Peyer's patch (tissue), 4 donors: ENCODE data around the gene THRAP3. TPM values are rescaled to one million over a fixed set of nuclear protein-coding genes. Genes with fewer than 3 reads are reported as not detected.
"Not testable (repeated sequence)": the region's sequence is repeated elsewhere in the genome, so short reads cannot be mapped to it uniquely, and the experiment has no call there.

Experiments
- DNase-seq, 3 donors: peaks; one replicate each; pipeline ENCODE4 v3.0.0-alpha.2; 2017 to 2019
- H3K27ac ChIP-seq, 4 donors: fragments of 200-600 bp; sonication (generic); one replicate each; pipeline ENCODE4 v1.5.1; 2016 to 2019
- H3K27me3 ChIP-seq, 2 donors: fragments of 200-600 bp; sonication (generic); one replicate each; pipeline ENCODE4 v1.5.1; 2019
- H3K36me3 ChIP-seq, 3 donors: fragments of 200-600 bp; sonication (generic); one replicate each; pipeline ENCODE4 v1.5.1; 2016 to 2019
- H3K4me1 ChIP-seq, 4 donors: fragments of 200-600 bp; sonication (generic); one replicate each; pipeline ENCODE4 v1.5.1; 2016 to 2019
- H3K4me3 ChIP-seq, 4 donors: fragments of 200-600 bp; sonication (generic); 1 replicate in 3 of 4; 2 replicates in 1 of 4; pipeline ENCODE4 v1.5.1; 2016 to 2019; ENCODE audit warnings: mild to moderate bottlenecking in 1 of 4
- H3K9me3 ChIP-seq, 4 donors: fragments of 200-600 bp; sonication (generic); one replicate each; pipeline ENCODE4 v1.5.1; 2016 to 2019; ENCODE audit warnings: mild to moderate bottlenecking in 1 of 4
- CTCF ChIP-seq, 6 experiments: fragments of 450-650 bp in 4 of 6; fragments of 200-600 bp in 2 of 6; sonication (generic) in 1 of 6; IDR thresholded peaks; one replicate each; pipeline ENCODE4 v1.5.1; 2017 to 2019; ENCODE audit warnings: antibody characterized with exemption in 6 of 6, mild to moderate bottlenecking in 3 of 6, moderate library complexity in 1 of 6
- POLR2A ChIP-seq, 2 donors: fragments of 450-650 bp; IDR thresholded peaks; one replicate each; pipeline ENCODE4 v1.5.1; 2017; ENCODE audit warnings: antibody characterized with exemption in 2 of 2, mild to moderate bottlenecking in 2 of 2, moderate library complexity in 2 of 2
- total RNA-seq, 4 donors: library from RNA; depleted of rRNA; stranded (reverse); fragments of >200 nt; gene quantifications; one replicate each; pipeline ENCODE4 v1.1.0, GENCODE V29; 2016

THRAP3 gene
- total RNA-seq, 4 donors from 2014 or later: 49.5 to 99.0 (median 64.4) TPM

DNA sequence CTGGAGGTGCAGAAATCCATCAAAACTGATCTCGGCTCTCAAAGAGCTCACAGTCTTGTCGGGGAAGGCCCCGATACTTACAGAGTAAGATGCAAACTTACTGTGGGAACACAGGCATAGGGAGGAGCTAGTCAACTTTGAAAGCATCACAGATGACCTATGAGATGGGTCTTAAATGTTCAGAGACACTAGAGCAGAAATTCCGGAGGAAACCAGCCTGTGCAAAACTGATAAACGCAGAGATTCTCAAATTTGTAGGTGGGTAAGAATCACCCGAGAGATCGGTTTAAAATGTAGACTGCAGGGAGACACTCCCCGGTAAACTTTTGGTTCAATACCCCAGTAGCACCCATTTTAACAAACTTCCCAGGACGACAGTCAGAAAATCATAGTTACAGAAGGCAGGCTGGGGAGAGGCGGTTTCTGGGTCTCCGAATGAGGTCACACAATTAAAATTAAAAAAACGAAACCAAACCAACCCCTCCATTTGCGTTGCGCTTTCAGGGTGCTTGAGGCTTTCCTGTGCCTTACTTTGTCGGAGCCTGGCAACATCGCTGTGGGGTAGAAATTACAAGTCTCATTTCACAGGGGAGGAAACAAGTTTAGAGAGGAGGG is 755 bp upstream of the THRAP3 start:
- TF ChIP-seq POLR2A (IDR thresholded peaks at IDR 0.05): peak in 1 of 2 donors; percentile 5
- no peak for TF ChIP-seq CTCF (IDR thresholded peaks at IDR 0.05)
- Histone ChIP-seq H3K4me3 (peak overlapping the region; percentile 67 to 98 (median 75)), H3K4me1 (peaks cover 0 to 34% (median 13%) of the 10 kb centered on the region in 4 donors)

DNA sequence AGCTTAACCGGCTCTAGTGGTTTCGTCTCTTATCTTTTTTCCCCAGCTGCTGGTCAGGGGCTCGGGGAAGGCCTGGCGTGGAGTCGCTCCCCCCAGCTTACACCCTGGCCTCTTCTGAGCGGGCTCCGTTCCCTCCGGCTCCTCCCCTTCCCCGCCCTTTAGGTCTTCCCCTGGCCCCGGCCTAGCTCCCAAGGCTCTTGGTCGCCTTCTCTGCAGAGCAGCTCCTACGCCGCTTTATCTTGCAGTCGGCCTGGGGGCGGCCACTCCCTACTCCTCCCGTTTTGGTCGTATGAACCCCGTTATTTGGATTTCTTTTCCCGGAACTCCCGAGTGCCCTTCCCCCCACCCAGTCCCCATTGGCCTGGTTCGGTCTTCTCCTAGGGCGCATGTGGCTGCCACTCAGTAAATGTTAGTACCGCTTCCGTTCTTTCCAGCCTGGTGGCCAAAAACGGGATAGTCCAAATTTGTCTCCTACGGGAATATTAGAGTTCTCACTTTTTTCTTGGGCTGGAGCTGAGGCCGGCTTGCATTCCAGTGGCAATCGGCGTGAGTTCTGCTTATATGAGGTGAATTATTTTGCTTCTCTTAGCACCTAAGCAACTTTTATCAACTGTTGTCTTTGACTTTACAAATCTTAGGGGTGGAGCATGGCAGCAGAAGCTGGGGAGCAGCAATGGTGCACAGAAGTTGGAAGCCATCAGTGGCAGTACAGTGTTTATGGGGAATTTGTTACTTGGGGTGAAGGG is 467 bp downstream of the THRAP3 start:
- Histone ChIP-seq H3K4me1 (peaks cover 0 to 34% (median 13%) of the 10 kb centered on the region in 4 donors), H3K9me3 (no peaks in the 10 kb centered on the region), H3K4me3 (peak overlapping the region; percentile 67 to 98 (median 75)), H3K27me3 (no peaks in the 10 kb centered on the region), H3K27ac (peak overlapping the region; percentile 89 to 95 (median 92)), H3K36me3 (peaks cover 0 to 14% (median 0%) of the 10 kb centered on the region in 3 donors)
- DNase-seq: no peak
- TF ChIP-seq CTCF (IDR thresholded peaks at IDR 0.05) (peak in 5 of 6 experiments; percentile 2 to 46 (median 32)), POLR2A (IDR thresholded peaks at IDR 0.05) (no peak)

More for the DNA sequence above, 755 bp upstream of the THRAP3 start:
- H3K36me3 ChIP-seq: peaks cover 0 to 10% (median 0%) of the 10 kb centered on the region in 3 donors
- peak in 2 of 3 donors; percentile 35 to 51 for DNase-seq
- no peaks in the 10 kb centered on the region for H3K9me3 ChIP-seq
- H3K27me3 ChIP-seq: no peaks in the 10 kb centered on the region
- H3K27ac ChIP-seq: peak overlapping the region; percentile 89 to 95 (median 92)

DNA sequence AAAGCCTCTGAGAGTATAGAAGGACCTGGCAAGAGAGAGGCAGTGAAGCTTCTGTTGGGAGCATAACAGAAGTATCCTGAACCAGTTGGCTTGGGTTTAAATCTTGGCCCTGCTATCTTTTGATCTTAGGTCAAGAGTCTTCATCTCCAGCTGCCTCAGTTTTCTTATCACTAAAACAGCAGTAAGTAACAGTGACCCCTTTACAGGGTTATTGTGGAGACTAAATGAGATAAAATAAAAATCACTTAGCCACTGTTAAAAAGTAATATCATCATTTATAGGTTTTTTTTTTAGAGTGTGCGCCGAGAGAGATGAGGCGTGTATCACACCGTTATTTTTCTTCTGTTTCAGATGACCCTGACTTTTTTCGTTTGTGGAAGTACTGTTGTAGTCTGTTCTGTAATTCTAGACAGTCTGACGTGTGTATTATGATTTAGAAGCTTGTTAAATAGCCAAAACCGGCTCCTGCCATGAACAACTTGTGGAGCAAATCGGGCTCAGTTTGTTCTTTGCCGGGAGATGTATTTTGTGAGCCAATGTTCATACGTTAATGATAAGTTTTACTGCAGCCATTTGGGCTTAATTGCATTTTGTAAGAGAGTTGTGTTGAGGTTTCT is 1.1 kb downstream of the THRAP3 start:
- H3K4me1 ChIP-seq: peaks cover 0 to 35% (median 13%) of the 10 kb centered on the region in 4 donors
- DNase-seq: no peak
- H3K27me3 ChIP-seq: no peaks in the 10 kb centered on the region
- no peak for TF ChIP-seq CTCF (IDR thresholded peaks at IDR 0.05)
- TF ChIP-seq POLR2A (IDR thresholded peaks at IDR 0.05): no peak
- H3K4me3 ChIP-seq: peak overlapping the region; percentile 67 to 98 (median 75)
- H3K36me3 ChIP-seq: peaks cover 0 to 21% (median 0%) of the 10 kb centered on the region in 3 donors
- no peaks in the 10 kb centered on the region for H3K9me3 ChIP-seq
- H3K27ac ChIP-seq: peak overlapping the region; percentile 89 to 95 (median 92)

GRCh38 chr1:36230279-36230678 is 6.0 kb downstream of the THRAP3 start:
- not testable (repeated sequence) for H3K27me3 ChIP-seq, H3K4me3 ChIP-seq, H3K27ac ChIP-seq, H3K9me3 ChIP-seq
- Histone ChIP-seq H3K36me3 (peaks cover 0 to 52% (median 0%) of the 10 kb centered on the region in 3 donors), H3K4me1 (peaks cover 0 to 34% (median 6%) of the 10 kb centered on the region in 4 donors)
- peak in 2 of 3 donors; percentile 10 to 19 for DNase-seq

DNA sequence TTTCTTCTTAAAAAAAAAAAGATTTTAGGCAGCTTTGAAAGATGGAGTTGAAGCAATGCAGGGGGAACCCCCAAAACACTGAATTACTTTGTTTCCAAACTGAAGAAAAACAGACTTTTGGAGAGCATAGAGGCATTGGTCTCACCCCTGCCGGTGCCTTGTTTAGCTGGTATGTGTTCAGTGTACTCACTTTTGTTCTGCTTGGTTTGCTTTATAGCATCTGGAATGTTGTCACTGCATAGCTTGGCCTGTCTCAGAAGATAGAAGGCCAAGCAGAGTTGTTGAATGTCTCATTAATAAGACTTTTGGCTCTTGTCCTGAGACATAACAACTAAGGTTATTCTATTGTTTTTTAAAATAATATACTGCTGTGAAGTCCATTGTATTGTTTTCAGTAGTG is 6.9 kb downstream of the THRAP3 start:
- TF ChIP-seq CTCF (IDR thresholded peaks at IDR 0.05) (no peak), POLR2A (IDR thresholded peaks at IDR 0.05) (no peak)
- H3K27ac ChIP-seq: no peak overlapping the region
- no peak overlapping the region for H3K4me3 ChIP-seq
- H3K4me1 ChIP-seq: peaks cover 0 to 29% (median 1%) of the 10 kb centered on the region in 4 donors
- H3K9me3 ChIP-seq: no peaks in the 10 kb centered on the region
- no peaks in the 10 kb centered on the region for H3K27me3 ChIP-seq
- H3K36me3 ChIP-seq: peaks cover 0 to 52% (median 0%) of the 10 kb centered on the region in 3 donors
- no peak for DNase-seq
